Astrocyte (in vitro differentiated cells and primary cell): Measurements from ENCODE around the gene PACS2. TPM values are rescaled to one million over a fixed set of nuclear protein-coding genes. Genes with fewer than 3 reads are reported as not detected.

Experiments used
- DNase-seq: peaks from one replicate; pipeline ENCODE4 v3.0.0-alpha.2; 2010; ENCODE audit warnings: low read depth
- FAIRE-seq: peaks from 2 replicates; lab custom pipeline; 2011; peaks lifted over from hg19 to GRCh38; lab: Jason Lieb, UNC
- H2AFZ ChIP-seq: 2 replicates; pipeline ENCODE4 v1.6.0; 2012; ENCODE audit warnings: low read depth, low read length, inconsistent platforms
- H3K27ac ChIP-seq: 2 replicates; pipeline ENCODE4 v1.5.1; 2011; ENCODE audit warnings: low read depth, low read length, inconsistent platforms
- H3K27me3 ChIP-seq: 2 replicates; pipeline ENCODE4 v1.6.0; 2011; ENCODE audit warnings: low read length, inconsistent platforms; ENCODE audit not compliant: insufficient read depth
- H3K36me3 ChIP-seq: 2 replicates; pipeline ENCODE4 v1.5.1; 2011; ENCODE audit warnings: low read length, inconsistent platforms; ENCODE audit not compliant: insufficient read depth
- H3K4me1 ChIP-seq: 2 replicates; pipeline ENCODE4 v1.5.1; 2011; ENCODE audit warnings: low read length, inconsistent platforms; ENCODE audit not compliant: insufficient read depth
- H3K4me2 ChIP-seq: 2 replicates; pipeline ENCODE4 v1.6.0; 2012; ENCODE audit warnings: low read length, inconsistent platforms
- H3K4me3 ChIP-seq: 2 replicates; pipeline ENCODE4 v1.5.1; 2011; ENCODE audit warnings: low read depth, mild to moderate bottlenecking, low read length, inconsistent platforms; ENCODE audit not compliant: insufficient read depth
- H3K79me2 ChIP-seq: 2 replicates; pipeline ENCODE4 v1.6.0; 2012; ENCODE audit warnings: mild to moderate bottlenecking, low read length, inconsistent platforms; ENCODE audit not compliant: insufficient read depth
- H3K9ac ChIP-seq: 2 replicates; pipeline ENCODE4 v1.6.0; 2012; ENCODE audit warnings: mild to moderate bottlenecking, low read length, inconsistent platforms
- H3K9me3 ChIP-seq: 2 replicates; pipeline ENCODE4 v1.5.1; 2012; ENCODE audit warnings: low read depth, mild to moderate bottlenecking, low read length, inconsistent platforms; ENCODE audit not compliant: insufficient read depth
- H4K20me1 ChIP-seq: 2 replicates; pipeline ENCODE4 v1.6.0; 2012; ENCODE audit warnings: low read length, inconsistent platforms; ENCODE audit not compliant: insufficient read depth
- H3K27ac Mint-ChIP-seq: one replicate; pipeline ENCODE4 v1.8.0; 2021; ENCODE audit warnings: mild to moderate bottlenecking, mixed read lengths; ENCODE audit not compliant: unreplicated experiment
- H3K27me3 Mint-ChIP-seq: one replicate; pipeline ENCODE4 v1.8.0; 2021; ENCODE audit warnings: low read depth, mixed read lengths; ENCODE audit not compliant: unreplicated experiment
- H3K36me3 Mint-ChIP-seq: one replicate; pipeline ENCODE4 v1.8.0; 2021; ENCODE audit warnings: low read depth, mixed read lengths; ENCODE audit not compliant: unreplicated experiment
- H3K4me1 Mint-ChIP-seq: one replicate; pipeline ENCODE4 v1.8.0; 2021; ENCODE audit warnings: low read depth, mixed read lengths; ENCODE audit not compliant: unreplicated experiment
- H3K4me3 Mint-ChIP-seq: one replicate; pipeline ENCODE4 v1.8.0; 2021; ENCODE audit warnings: mild to moderate bottlenecking, moderate library complexity, mixed read lengths; ENCODE audit not compliant: unreplicated experiment
- H3K9me3 Mint-ChIP-seq: one replicate; pipeline ENCODE4 v1.8.0; 2021; ENCODE audit warnings: mild to moderate bottlenecking, mixed read lengths; ENCODE audit not compliant: unreplicated experiment
- EZH2 ChIP-seq: IDR thresholded peaks from 2 replicates; pipeline ENCODE4 v1.6.1; 2012; ENCODE audit warnings: mild to moderate bottlenecking, low read length, inconsistent platforms; ENCODE audit not compliant: insufficient read depth
- total RNA-seq: library from RNA; stranded (reverse); gene quantifications from 2 replicates; pipeline ENCODE4 v1.2.1, GENCODE V29; 2021
- TF ChIP-seq, protein P1 (sequence below): IDR thresholded peaks from 2 replicates; pipeline ENCODE4 v1.5.1; 2011; ENCODE audit warnings: low read depth, mild to moderate bottlenecking, inconsistent platforms, low read length, moderate library complexity; ENCODE audit not compliant: insufficient read depth

PACS2 gene
- total RNA-seq, 1 donor from 2014 or later = 51.0 TPM

- Mint-ChIP-seq H3K27ac (no peak overlapping the region), H3K9me3 (no peaks in the 10 kb centered on the region), H3K4me1 (no peaks in the 10 kb centered on the region), H3K36me3 (peaks cover 6% of the 10 kb centered on the region), H3K4me3 (no peak overlapping the region), H3K27me3 (no peaks in the 10 kb centered on the region)
- Histone ChIP-seq H3K27ac (no peak overlapping the region), H3K4me1 (no peaks in the 10 kb centered on the region), H4K20me1 (peaks cover 66% of the 10 kb centered on the region), H2AFZ (no peak overlapping the region), H3K36me3 (peaks cover 7% of the 10 kb centered on the region), H3K4me3 (no peak overlapping the region), H3K79me2 (peaks cover 57% of the 10 kb centered on the region), H3K27me3 (no peaks in the 10 kb centered on the region), H3K4me2 (no peak overlapping the region), H3K9me3 (no peaks in the 10 kb centered on the region), H3K9ac (no peak overlapping the region)
- no peak for FAIRE-seq
- TF ChIP-seq, protein P1, sequence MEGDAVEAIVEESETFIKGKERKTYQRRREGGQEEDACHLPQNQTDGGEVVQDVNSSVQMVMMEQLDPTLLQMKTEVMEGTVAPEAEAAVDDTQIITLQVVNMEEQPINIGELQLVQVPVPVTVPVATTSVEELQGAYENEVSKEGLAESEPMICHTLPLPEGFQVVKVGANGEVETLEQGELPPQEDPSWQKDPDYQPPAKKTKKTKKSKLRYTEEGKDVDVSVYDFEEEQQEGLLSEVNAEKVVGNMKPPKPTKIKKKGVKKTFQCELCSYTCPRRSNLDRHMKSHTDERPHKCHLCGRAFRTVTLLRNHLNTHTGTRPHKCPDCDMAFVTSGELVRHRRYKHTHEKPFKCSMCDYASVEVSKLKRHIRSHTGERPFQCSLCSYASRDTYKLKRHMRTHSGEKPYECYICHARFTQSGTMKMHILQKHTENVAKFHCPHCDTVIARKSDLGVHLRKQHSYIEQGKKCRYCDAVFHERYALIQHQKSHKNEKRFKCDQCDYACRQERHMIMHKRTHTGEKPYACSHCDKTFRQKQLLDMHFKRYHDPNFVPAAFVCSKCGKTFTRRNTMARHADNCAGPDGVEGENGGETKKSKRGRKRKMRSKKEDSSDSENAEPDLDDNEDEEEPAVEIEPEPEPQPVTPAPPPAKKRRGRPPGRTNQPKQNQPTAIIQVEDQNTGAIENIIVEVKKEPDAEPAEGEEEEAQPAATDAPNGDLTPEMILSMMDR = no peak
- no peak for TF ChIP-seq EZH2
- DNase-seq = no peak
Observed at GRCh38 chr14:105440992-105441391, 126.4 kb downstream of the PACS2 start.

GRCh38 chr14:105442125-105442524, 127.6 kb downstream of the PACS2 start:
- Mint-ChIP-seq H3K27ac (peak overlapping the region; percentile 53), H3K4me3 (no peak overlapping the region), H3K4me1 (no peaks in the 10 kb centered on the region), H3K36me3 (peaks cover 4% of the 10 kb centered on the region), H3K27me3 (no peaks in the 10 kb centered on the region), H3K9me3 (no peaks in the 10 kb centered on the region)
- no peak overlapping the region for H3K4me2 ChIP-seq
- no peak overlapping the region for H2AFZ ChIP-seq
- no peak for TF ChIP-seq EZH2
- TF ChIP-seq, protein P1 = no peak
- H3K9ac ChIP-seq = no peak overlapping the region
- H3K36me3 ChIP-seq = peaks cover 7% of the 10 kb centered on the region
- no peaks in the 10 kb centered on the region for H3K27me3 ChIP-seq
- no peaks in the 10 kb centered on the region for H3K9me3 ChIP-seq
- DNase-seq (no peak), FAIRE-seq (no peak)
- no peak overlapping the region for H3K27ac ChIP-seq
- peaks cover 57% of the 10 kb centered on the region for H3K79me2 ChIP-seq
- H3K4me3 ChIP-seq = no peak overlapping the region
- no peaks in the 10 kb centered on the region for H3K4me1 ChIP-seq
- peaks cover 66% of the 10 kb centered on the region for H4K20me1 ChIP-seq

- Histone ChIP-seq H4K20me1 (peaks cover 66% of the 10 kb centered on the region), H3K9me3 (no peaks in the 10 kb centered on the region), H3K4me3 (no peak overlapping the region), H3K4me1 (no peaks in the 10 kb centered on the region), H3K4me2 (no peak overlapping the region), H3K79me2 (peaks cover 54% of the 10 kb centered on the region), H2AFZ (no peak overlapping the region), H3K27me3 (no peaks in the 10 kb centered on the region), H3K27ac (no peak overlapping the region), H3K9ac (no peak overlapping the region), H3K36me3 (peaks cover 7% of the 10 kb centered on the region)
- H3K9me3 Mint-ChIP-seq = no peaks in the 10 kb centered on the region
- TF ChIP-seq, protein P1 = no peak
- TF ChIP-seq EZH2 = no peak
- no peak overlapping the region for H3K27ac Mint-ChIP-seq
- DNase-seq = no peak
- no peak for FAIRE-seq
- no peak overlapping the region for H3K4me3 Mint-ChIP-seq
- H3K27me3 Mint-ChIP-seq = no peaks in the 10 kb centered on the region
- peaks cover 4% of the 10 kb centered on the region for H3K36me3 Mint-ChIP-seq
- no peaks in the 10 kb centered on the region for H3K4me1 Mint-ChIP-seq
Observed at GRCh38 chr14:105442834-105443233, 128.3 kb downstream of the PACS2 start.
